Measurements from ENCODE around the gene ASIC1.

ASIC1 gene

GRCh38 chr12:50073206-50073605 lies 15.8 kb downstream of the ASIC1 start:
- no peak for DNase-seq (ENCODE audit: low read depth)
- H3K4me3 ChIP-seq (ENCODE audit: control insufficient read depth, low read depth, low read length): no peak overlapping the region
- no peak for TF ChIP-seq CTCF (conservative IDR thresholded peaks at IDR 0.05; ENCODE audit: control insufficient read depth, insufficient read depth, low read depth, low read length)

- no peak overlapping the region for H3K4me3 ChIP-seq (ENCODE audit: control insufficient read depth, low read depth, low read length)
- DNase-seq (ENCODE audit: low read depth): no peak
- TF ChIP-seq CTCF (conservative IDR thresholded peaks at IDR 0.05; ENCODE audit: control insufficient read depth, insufficient read depth, low read depth, low read length): no peak
Observed at GRCh38 chr12:50073712-50074111, 16.3 kb downstream of the ASIC1 start.

- no peak overlapping the region for H3K4me3 ChIP-seq (ENCODE audit: control insufficient read depth, low read depth, low read length)
- TF ChIP-seq CTCF (conservative IDR thresholded peaks at IDR 0.05; ENCODE audit: control insufficient read depth, insufficient read depth, low read depth, low read length): peak; percentile 86
- peak; percentile 80 for DNase-seq (ENCODE audit: low read depth)
Observed at GRCh38 chr12:50074936-50075807, 17.8 kb downstream of the ASIC1 start.

- TF ChIP-seq CTCF (conservative IDR thresholded peaks at IDR 0.05; ENCODE audit: control insufficient read depth, insufficient read depth, low read depth, low read length): no peak
- DNase-seq (ENCODE audit: low read depth): no peak
- no peak overlapping the region for H3K4me3 ChIP-seq (ENCODE audit: control insufficient read depth, low read depth, low read length)
Observed at GRCh38 chr12:50075808-50076170, 18.4 kb downstream of the ASIC1 start.

GRCh38 chr12:50077099-50077498 lies 19.7 kb downstream of the ASIC1 start:
- no peak overlapping the region for H3K4me3 ChIP-seq (ENCODE audit: control insufficient read depth, low read depth, low read length)
- no peak for DNase-seq (ENCODE audit: low read depth)
- TF ChIP-seq CTCF (conservative IDR thresholded peaks at IDR 0.05; ENCODE audit: control insufficient read depth, insufficient read depth, low read depth, low read length): no peak

GRCh38 chr12:50078281-50078680 lies 20.9 kb downstream of the ASIC1 start:
- H3K4me3 ChIP-seq (ENCODE audit: control insufficient read depth, low read depth, low read length): no peak overlapping the region
- TF ChIP-seq CTCF (conservative IDR thresholded peaks at IDR 0.05; ENCODE audit: control insufficient read depth, insufficient read depth, low read depth, low read length): no peak
- DNase-seq (ENCODE audit: low read depth): no peak

All from fibroblast of mammary gland (primary cell).